NCI-H2227 (cell line): ENCODE measurements around the gene MAGI2.
"Not testable (repeated sequence)": the region's sequence is repeated elsewhere in the genome, so short reads cannot be mapped to it uniquely, and the experiment has no call there.

Experiments
- DNase-seq: peaks from one replicate; lab custom pipeline; 2025; ENCODE audit not compliant: unreplicated experiment; lab: John Stamatoyannopoulos, UW

MAGI2 gene

DNA sequence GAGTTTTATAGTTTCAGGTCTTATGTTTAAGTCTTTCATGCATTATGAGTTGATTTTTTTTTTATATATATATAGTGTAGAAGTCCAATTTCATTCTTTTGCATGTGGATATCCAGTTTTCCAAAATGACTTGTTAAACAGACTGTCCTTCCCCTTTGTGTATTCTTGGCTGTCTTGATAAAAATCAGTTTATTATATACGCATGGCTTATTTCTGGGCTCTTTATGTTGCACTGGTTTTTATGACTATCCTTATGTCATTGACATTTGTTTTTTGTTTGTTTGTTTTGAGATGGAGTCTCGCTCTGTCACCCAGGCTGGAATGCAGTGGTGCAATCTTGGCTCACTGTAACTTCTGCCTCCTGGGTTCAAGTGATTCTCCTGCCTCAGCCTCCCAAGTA, 485.9 kb downstream of the MAGI2 start:
- not testable (repeated sequence) for DNase-seq

DNA sequence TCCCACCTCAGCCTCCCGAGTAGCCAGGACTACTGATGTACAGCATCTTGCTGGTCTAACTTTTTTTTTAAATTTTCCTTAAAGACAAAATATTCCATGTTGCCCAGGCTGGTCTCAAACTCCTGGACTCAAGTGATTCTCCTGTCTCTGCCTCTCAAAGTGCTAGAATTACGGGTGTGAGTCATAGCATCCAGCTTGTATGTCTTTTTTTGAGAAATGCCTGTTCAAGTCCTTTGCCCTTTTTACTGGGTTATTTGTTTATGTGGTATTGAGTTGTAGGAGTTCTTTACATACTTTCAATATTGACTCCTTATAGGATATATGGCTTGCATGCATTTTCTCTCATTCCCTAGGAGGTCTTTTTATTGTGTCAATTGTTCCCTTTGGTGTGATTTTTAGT, 486.4 kb downstream of the MAGI2 start:
- no peak for DNase-seq

- no peak for DNase-seq
Observed at GRCh38 chr7:78959477-78959876, 494.0 kb downstream of the MAGI2 start.

DNA sequence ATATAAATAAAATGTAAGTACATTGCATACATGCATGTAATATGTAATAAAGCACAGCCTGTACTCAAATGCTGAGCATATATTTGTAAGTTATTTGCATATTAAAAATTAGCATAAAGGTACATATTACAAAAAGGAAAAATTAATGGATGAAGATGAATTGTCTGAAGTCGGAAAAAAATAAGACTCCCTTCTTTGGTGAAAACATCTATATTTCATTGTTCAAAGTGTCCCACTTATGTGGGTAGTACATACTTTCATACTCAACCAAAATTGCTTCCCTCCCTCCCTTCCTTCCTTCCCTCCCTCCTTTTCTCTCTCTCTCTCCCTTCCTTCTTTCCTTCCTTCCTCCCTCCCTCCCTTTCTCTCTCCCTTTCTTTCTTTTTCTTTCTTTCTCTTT, 498.1 kb downstream of the MAGI2 start:
- DNase-seq: no peak

GRCh38 chr7:78953726-78954363, 499.6 kb downstream of the MAGI2 start:
- DNase-seq: no peak

GRCh38 chr7:78953090-78953489, 500.4 kb downstream of the MAGI2 start:
- DNase-seq: no peak

DNA sequence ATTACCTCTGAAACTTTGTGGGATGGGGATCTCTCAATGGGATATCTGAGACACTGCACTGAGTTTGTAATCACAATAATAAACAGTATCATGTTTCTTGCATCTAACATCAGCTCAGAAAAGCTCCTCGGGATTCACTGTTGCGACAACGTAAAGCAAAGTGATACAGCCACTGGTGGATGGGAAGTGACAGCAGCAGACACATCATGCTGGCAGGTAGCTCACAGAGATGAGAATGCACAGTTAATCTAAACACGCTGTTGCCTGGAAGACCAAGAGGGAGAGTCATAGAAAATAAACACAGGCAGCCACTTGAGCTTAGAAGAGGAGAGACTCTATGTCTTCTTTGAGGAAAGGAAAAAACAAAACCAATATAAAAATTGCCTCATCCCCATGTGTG, 513.8 kb downstream of the MAGI2 start:
- peak; percentile 56 for DNase-seq

DNA sequence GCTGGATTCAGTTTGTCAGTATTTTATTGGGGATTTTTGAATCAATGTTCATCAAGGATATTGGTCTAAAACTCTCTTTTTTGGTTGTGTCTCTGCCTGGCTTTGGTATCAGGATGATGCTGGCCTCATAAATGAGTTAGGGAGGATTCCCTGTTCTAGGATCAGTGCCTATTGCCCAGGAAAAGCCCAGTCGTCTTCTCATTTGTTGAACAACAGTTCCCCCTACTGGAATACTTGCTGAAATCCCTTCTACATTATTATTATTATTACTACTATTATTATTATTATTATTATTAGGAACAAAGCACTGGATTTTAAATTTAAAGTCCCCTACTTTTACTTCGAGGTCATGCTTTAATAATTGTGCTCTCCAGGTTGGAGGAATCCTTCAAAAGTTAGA, 528.9 kb downstream of the MAGI2 start:
- DNase-seq: peak; percentile 22

DNA sequence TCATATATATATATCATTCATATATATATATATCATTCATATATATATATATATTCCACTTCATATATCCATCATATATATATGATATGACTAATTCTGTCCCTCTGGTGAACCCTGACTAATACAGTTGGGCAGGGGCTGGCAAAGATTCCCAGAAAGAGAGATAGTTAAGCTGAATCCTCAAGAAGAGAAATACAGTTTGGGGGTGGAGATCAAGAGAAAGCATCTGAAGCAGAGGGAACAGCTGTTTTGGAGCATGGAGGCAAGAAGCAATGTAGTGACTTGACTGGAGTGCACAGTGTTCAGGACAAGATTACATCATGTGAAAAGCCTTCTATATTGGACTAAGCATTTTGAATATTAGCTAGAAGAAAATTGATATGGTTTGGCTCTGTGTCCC, 540.7 kb downstream of the MAGI2 start:
- DNase-seq: no peak

DNA sequence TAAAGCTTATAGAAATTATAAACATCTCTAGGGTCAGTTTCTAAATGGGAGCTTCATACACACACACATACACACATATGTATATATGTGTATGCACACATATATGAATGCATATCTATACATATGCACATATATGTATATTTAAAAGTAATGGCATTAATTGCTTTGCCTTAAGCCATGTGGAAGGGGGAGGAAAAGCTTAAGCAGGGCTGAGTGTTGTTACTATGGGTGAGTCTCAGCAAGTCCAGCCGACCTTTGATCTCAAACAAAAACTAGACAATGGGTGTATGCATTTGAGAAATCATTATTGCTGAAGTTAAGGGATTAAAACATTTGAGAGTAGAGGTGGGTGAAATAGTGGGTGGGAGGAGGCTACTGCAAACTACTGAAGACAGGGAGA, 546.7 kb downstream of the MAGI2 start:
- no peak for DNase-seq

GRCh38 chr7:78905436-78905835, 548.0 kb downstream of the MAGI2 start:
- DNase-seq: peak; percentile 71

DNA sequence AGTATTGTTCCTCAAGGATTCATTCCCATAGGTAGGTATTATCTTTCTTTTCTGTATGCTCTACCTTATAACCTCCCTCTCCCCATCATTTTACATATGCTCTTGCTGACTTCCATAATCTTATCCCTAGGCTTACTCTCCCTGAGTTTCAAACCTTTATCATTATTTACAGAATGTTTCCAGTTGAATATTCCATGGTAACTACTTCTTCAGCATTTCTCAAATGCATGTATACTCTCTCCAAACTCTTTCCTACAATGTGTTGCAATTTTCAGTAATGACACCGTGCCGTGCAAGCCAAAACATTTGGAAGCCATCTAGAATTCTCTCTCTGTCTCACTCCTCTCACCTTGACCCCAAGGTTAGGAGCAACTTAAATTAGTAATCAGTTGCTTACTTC, 548.5 kb downstream of the MAGI2 start:
- DNase-seq: no peak

GRCh38 chr7:78901566-78901965, 551.9 kb downstream of the MAGI2 start:
- DNase-seq: no peak

- DNase-seq: no peak
Observed at GRCh38 chr7:78900806-78901205, 552.7 kb downstream of the MAGI2 start.

DNA sequence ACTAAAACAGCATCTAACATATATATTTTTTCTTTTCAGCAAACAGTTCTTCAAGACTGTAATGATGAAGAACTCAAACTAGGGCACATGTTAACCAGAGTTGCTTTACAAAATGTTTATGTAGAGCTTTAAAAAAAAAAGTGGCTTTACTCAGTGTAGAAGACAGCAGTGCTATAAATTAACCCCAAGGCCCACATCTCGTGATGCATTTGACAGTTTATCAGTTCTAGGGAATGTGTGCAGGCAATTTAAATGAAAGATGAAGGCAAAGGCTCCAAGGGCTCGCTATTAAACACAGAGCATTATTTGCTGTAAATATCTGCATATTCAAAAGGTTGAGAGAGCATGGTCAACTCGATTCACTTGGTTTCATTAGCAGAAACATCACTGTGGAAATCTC, 558.1 kb downstream of the MAGI2 start:
- no peak for DNase-seq

GRCh38 chr7:78879206-78879605, 574.3 kb downstream of the MAGI2 start:
- no peak for DNase-seq

- DNase-seq: no peak
Observed at GRCh38 chr7:78873117-78873516, 580.4 kb downstream of the MAGI2 start.

DNA sequence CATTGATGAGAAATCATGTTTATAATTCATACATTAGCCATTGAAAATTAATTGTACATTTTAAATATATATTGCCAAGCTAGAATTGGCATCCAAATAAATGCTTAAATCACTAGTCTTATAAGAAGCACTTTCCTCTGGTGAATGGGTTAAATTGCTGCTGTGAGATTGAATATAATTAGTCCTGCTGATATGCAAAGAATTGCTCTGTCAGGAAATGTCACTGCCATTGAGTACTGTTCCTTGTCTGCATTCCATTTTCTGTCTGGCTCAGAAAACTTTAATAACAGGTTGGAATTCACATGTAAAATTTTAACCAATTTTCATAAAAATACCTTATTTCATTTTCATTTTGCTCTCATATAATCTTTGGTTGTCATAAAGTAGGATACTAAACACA, 589.1 kb downstream of the MAGI2 start:
- DNase-seq: no peak

- DNase-seq: no peak
Observed at GRCh38 chr7:78863281-78863680, 590.2 kb downstream of the MAGI2 start.

- no peak for DNase-seq
Observed at GRCh38 chr7:78862411-78862900, 591.0 kb downstream of the MAGI2 start.

- DNase-seq: no peak
Observed at GRCh38 chr7:78852951-78853350, 600.5 kb downstream of the MAGI2 start.

DNA sequence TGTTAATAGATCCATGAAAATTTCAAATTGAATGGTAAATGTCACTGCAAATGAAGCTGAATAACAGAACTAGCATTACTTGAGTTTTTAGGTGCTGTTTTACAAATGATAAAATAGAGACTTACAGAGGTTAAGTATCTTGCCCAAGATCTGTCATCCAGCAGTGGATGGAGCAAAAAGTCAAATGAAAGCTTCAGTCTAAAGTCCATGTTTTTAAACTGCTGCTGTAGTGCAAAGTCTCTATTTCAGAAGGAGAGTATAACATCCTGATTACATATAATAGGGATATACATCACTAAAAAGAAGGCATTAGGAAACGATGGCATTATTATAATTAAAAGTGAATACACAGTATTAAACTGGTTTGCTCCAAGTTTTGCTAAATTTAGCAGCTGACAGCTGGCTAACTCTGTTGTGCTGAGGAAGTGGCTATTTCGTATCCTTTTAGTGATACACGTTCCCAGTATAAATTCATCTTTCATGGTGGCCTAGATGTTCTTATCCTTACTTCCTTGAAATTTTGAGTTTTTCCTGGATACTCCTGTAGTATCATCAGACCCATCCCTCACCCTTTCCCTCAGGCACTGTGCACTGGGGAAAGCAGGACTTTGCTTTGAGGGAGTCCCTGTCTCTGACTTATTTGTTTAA, 603.2 kb downstream of the MAGI2 start:
- DNase-seq: no peak

DNA sequence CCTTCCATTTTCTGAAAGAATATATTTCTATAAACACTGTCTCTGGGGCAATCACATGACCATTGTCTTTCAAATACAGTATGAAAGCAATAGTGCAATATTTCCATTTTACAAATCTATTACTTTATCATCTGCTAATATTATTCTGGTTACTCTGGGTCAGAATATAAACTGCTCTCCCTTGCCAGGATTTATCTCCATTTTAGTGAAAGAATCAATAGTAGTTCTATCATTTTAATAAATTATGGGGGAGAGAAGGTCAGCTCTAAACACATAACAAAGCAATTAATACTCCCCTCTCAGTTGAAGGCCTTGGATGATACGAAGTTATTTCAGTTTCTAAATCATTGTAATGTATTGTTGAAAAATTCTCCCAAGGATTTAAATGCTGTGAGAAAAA, 608.3 kb downstream of the MAGI2 start:
- DNase-seq: no peak
